CD4-positive, alpha-beta T cell treated with Interleukin-17A for 4 hours (primary cell): ENCODE data around the gene TRAF2.
A peak's percentile ranks its signal among the peaks of the same experiment; 100 is the strongest.
"Not testable (repeated sequence)": the region's sequence is repeated elsewhere in the genome, so short reads cannot be mapped to it uniquely, and the experiment has no call there.

Experiments used
- DNase-seq: peaks from one replicate; pipeline ENCODE4 v3.0.0-alpha.2; 2020; ENCODE audit warnings: mixed read lengths

Gene TRAF2, protein sequence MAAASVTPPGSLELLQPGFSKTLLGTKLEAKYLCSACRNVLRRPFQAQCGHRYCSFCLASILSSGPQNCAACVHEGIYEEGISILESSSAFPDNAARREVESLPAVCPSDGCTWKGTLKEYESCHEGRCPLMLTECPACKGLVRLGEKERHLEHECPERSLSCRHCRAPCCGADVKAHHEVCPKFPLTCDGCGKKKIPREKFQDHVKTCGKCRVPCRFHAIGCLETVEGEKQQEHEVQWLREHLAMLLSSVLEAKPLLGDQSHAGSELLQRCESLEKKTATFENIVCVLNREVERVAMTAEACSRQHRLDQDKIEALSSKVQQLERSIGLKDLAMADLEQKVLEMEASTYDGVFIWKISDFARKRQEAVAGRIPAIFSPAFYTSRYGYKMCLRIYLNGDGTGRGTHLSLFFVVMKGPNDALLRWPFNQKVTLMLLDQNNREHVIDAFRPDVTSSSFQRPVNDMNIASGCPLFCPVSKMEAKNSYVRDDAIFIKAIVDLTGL

DNA sequence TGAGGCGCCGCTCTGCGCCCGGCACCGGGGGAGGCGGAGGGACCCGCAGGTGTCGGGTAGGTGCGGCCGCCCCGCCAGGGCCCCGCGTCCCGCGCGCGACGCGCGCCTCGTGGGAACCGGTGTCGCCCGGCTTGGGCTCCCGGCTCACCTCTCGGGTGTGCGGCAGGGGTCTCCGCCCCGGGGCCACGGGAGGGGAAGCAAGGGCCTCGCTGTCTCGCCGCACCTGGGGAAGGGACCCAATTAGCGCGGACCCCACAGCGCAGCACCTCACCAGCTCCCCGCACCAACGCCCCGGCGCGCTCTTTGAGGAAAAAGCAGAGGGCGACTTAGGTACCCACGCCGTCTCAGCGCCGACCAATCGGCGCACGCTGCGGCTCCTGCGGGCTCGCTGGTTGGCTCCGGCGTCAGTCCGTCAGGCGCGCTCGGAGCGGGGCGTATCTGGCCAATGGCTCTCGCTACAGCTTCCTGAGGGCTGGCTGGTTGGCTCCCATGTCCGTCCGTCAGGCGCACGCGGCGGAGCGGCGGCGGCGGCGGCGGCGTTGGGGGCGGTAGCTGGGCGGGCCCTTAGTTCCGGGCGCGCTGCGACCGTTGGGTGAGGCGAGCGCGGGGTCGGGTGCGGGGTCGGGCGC is at the start of gene TRAF2:
Gene TRAF2 (plus strand): TSS at position 567 of the 629 bp plus-strand sequence. CDS start 12,225 bp downstream, outside the sequence.
- DNase-seq = peak; percentile 96

DNA sequence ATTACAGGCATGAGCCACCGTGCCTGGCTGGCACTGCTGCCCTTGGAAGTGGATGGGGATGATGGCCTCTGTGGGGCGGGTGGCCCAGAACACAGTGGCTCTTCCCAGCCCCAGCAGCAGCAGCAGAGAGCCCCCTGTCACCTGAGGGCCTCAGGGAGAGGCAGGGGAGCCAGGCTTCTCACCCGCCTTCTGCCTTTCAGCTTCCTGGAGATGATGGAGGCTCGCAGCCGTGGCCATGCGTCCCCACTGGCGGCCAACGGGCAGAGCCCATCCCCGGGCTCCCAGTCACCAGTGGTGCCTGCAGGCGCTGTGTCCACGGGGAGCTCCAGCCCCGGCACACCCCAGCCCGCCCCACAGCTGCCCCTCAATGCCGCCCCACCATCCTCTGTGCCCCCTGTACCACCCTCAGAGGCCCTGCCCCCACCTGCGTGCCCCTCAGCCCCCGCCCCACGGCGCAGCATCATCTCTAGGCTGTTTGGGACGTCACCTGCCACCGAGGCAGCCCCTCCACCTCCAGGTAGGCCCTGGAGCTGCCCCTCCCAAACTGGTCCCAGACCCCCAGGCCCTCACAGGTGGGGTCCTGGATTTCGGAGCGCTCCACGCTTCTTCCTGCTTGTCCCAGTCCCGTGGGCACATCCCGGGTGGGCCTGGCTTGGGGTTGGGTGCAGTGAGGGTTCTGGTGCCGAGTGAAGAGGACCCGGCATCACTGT is 49.0 kb upstream of the TRAF2 start:
- no peak for DNase-seq

DNA sequence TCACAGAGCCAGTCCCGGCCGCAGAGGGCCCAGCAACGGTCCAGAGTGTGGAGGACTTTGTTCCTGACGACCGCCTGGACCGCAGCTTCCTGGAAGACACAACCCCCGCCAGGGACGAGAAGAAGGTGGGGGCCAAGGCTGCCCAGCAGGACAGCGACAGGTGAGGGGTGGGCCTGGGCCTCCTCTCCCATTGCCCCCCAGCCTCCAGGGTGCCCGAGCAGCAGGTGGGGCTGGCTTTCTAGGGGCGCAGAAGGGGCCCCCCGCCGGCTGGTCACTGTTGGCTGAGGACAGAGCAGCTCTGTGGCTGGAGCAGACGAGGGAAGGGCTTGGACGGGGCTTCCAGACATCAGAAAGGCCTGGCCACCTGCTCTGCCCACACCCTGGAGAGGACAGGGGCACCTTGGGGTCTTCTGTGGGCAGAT is 48.4 kb upstream of the TRAF2 start:
- not testable (repeated sequence) for DNase-seq

DNA sequence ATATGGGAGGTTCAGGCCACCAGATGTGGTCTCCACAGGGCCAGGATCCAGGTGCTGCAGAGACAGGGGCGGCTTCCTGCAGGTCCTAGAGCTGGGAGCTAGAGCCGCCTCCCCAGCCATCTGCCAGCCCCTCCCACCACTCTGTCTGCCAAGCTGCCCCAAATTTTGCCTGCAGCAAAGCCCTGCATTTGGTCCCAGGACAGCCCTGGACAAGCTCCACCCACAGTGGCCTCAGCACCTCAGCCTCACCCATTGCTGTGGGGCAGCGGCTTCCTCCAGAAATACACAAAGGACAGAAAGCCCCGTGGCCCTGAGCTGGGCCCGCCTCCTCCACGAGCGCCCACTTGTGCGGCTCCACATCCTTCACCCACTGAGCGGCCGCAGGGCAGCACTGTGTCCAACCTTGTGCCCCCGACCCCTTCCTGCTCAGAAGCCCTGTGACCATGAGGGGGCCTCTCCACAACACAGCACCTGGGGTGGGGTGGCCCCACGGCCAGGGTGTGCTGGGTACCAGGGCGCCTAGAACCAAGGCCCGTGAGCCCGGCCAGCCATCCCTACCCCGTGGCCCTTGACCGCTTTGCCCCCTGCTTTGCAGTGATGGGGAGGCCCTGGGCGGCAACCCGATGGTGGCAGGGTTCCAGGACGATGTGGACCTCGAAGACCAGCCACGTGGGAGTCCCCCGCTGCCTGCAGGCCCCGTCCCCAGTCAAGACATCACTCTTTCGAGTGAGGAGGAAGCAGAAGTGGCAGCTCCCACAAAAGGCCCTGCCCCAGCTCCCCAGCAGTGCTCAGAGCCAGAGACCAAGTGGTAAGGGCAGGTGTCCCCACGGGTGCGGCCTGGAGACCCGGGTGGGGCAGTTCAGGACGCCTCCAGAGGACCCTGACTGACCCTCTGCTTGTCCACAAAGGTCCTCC is 47.7 kb upstream of the TRAF2 start:
- DNase-seq = no peak

DNA sequence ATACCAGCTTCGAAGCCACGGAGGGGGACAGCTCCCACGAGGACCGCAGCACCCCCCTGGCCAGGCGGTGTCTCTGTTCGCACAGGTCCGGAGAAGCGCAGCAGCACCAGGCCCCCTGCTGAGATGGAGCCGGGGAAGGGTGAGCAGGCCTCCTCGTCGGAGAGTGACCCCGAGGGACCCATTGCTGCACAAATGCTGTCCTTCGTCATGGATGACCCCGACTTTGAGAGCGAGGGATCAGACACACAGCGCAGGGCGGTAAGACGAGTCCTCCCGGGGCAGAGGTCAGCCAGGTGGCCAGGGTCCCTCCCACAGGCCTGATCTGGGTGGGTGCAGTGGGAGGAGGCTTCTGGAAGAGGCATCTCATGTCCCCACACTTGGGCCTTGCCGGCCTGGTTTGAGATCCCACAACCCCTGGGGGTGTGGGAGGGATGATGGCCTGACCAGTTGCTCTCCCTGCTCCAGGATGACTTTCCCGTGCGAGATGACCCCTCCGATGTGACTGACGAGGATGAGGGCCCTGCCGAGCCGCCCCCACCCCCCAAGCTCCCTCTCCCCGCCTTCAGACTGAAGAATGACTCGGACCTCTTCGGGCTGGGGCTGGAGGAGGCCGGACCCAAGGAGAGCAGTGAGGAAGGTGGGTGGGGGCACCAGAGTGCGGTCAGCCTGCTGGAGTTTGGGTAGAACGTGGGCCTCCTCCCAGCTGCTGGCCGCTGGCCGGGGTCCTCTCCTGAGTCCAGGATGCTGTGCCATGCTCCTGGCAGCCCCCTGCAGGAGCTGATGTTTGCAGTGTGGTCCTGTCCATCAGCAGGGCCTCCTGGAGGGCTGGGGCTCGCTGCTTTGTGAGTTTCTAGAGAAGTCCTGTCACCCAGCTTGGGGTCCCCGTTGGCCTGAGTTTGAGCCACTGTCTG is 46.8 kb upstream of the TRAF2 start:
- no peak for DNase-seq

DNA sequence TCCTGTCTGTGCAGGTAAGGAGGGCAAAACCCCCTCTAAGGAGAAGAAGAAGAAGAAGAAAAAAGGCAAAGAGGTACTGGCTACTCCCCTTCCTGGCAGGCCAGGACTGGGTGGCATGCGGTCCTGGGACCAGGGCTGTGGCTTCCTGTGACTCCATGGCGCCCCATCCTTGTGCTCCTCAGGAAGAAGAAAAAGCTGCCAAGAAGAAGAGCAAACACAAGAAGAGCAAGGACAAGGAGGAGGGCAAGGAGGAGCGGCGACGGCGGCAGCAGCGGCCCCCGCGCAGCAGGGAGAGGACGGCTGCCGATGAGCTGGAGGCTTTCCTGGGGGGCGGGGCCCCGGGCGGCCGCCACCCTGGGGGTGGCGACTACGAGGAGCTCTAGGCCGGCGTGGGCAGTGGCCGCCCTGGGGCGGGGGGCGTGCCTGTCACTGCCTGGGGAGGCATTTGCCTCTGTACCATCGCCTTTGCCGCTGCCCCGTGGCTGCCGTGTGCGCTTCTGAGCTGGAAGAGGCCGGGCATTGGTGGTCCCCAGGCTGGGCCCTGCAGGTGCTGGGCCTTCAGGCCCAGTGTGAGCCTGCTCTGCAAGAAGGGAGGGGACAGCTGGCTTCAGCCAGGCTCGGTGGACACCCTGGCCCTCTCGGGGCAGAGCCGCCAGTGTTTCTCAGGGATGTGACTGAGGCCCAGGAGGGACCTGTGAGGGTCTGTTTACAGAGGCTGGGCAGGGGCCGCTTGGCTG is 46.0 kb upstream of the TRAF2 start:
- DNase-seq = no peak

DNA sequence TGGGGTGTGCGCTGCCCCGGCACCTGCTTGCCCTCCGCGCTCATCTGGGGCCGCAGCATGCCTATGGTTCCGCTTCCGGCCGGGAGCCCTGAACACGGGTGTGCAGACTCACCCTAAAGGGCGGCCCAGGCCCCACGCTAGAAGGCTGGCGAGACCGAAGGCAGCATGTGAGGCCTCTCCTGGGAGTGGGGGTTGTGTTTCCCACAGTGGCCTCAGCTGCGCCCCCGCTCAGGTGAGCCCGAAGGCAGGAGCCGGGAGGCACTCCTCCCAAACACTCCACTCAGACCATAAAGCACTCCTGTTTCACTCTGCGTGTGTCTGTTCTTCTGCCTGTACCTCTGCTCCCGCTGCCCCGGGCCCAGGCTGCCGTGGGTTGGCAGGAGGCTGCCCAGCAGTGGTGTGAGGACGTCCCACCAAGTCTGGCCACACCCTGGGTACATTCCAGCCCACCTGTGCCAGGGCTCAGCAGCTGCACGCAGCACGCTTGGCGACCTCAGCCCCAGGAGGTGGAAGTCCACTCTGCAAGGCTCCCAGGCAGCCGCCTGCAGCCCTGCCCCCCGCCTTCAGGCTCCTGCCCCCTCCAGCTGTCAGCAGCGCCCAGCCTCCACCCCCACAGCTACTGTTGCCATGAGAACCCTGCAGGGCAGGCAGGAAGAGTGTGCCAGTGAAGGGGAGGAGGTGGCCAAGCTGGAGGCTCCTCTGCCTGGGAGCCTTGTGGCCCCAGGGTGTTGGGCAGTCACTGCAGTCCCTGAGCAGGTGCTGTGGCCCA is 45.3 kb upstream of the TRAF2 start:
- no peak for DNase-seq

DNA sequence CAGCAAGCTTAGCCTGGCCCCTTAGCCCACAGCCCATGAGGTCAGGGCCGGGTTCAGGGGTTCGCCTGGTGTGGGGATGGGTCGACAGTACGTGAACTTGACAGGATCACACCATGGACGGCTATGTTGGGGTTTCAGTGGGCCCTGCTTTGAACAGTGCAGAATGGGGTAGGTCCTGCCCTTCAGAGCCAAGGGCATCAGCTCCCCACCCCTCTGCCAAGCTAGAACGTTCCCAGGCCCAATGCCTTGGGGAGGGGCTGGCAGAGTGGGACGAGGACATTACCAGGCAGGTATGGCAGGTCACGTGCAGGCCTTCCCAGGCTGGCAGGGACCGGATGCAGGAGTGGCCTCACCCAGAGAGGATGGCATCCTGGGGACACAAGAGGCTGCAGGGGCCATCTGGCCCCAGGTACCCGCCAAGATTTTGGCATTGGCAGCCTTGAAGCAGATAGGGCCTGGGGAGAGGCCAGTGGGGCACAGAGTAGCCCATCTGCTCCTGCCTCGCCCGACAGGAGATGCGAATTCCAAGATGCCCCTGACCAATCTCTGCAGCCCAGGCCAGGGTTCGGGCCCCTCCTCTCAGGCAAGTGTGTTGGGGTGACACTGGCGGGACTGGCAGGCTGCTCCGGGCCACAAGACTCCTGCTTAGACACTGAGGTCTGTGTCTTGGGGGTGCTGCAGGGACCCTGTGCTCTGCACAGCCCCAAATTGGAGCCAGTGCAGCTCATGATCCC is 44.5 kb upstream of the TRAF2 start:
- DNase-seq = not testable (repeated sequence)

DNA sequence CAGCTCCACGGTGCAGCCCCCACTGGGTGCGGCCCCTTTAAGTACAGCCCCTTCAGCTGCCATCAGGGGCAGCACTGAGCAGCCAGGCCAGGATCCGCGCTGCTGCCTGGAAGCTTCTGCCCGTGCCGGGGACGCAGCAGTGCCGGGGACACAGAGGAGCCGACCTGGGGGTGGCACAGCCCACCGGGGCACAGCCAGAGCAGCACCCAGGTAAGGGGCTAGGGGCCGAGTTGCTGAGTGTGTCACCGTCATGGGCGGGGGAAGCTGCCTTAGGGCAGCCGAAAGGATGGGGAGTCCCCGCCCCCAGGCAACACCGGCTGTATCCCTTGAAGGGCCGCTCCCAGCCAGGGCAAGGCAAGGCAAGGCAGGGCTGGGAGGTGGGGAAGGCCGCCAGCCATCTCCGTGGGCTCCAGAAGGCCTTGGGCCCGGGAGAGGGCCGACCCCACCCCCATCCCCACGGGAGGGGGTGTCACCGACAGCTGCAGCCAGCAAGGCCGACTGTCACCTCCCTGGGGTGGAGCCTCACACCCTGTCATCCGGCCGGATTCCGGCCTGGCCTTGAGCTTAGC is 43.9 kb upstream of the TRAF2 start, which contains the start of gene AJM1:
Gene AJM1 (plus strand): TSS at position 99 of the 569 bp plus-strand sequence. CDS start 1,937 bp downstream, outside the sequence.
- peak; percentile 81 for DNase-seq

DNA sequence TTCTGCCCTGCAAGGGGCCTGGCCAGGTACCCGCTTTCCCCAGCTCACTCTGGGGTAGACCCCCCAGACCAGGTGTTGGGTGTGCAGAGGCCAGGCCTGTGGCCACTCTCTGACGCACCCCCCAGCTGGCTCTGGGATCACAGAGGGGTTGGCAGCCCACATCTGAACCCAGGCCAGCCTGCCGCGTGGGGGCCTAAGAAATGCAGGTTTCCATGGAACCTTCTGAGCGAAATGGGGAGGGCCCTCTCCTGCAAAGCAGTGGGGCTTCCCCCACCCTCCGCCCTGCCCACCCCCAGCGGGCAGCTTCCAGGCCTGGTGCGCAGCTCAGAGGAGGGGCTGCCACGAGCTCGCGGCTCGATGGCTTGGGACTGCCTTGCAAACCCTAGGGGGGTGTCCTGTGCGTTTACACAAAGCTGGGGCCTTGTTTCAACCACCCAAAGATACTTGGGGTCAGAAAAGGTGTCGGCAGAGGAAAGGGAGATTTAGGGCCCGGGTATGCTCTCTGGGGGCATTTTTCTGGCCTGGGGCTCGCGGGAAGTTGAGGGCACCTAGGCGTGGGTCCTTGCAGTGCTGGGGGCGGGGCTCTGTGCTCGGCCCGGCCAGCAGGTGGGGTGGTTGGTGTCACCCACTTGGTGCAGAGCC is 43.0 kb upstream of the TRAF2 start:
- DNase-seq = not testable (repeated sequence)

DNA sequence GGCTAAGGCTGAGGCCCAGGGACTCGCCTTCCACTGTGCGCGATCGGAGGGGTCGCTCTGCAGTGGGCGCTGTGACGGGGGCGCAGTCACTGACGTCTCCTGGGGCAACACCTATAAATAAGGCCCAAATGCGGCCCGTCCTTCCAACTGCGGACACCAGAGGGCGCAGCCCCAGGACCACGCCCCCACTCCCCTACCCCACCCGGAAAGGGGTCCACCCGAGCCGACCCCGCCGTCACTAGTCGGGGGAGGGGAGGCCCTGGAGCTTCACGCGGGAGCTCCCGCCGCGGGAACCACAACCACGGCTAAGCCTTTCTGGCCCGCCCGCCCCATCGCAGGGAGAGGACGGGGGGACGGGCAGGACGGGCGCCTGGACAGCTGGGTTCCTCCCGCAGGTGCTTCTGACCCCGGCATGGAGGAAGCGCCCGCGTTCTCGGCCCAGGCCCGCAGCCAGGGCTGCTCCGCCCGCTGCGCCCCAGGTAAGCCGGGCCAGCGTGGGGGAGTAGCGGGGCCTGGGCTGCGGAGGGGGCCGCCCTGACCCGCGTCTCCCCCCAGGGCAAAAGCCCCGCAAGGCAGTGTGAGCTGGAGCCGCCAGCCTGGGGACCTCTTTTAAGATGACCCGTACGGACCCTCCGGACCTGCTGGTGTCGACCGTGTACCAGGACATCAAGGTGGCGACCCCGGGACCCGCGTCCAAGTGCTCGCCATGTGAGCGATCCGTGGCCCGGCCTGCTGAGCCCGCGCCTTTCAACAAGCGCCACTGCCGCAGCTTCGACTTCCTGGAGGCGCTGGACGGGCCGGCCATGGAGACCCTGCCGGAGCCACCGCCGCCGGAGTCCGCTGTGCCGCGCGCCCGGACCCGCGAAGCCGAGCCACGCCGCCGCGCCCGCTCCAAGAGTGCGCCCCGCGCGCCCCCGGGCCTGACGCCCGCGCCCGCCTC is 42.2 kb upstream of the TRAF2 start:
- DNase-seq = peak; percentile 68

DNA sequence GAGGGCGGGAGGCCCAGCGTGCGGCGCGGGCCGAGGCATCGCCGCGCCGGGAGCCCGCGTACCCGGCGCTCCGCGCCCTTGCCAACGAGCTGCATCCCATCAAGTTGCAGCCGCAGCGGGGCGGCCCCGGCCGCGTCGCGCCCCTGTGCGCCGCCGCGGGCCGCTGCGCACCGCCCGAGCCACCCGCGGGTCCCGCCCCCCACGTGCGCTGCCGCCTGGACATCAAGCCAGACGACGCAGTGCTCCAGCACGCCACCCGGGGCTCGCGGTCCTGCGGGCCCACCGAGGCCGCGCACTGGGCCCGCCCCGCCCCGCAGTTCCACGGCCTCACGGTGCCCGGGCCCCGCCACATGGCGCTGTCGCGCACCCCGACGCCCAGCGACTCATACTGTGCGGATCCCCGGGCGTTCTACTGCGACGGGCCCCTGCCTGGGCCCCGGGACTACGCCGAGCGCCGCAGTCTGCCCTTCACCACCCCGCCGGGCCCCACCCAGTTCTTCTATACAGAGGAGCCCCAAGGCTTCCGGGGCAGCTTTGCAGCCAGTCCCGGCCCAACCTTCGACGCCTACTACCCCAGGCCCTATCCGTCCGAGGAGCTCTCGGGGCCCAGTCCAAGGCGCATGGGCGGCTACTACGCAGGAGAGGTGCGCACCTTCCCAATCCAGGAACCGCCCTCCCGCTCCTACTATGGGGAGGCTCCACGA is 41.4 kb upstream of the TRAF2 start:
- no peak for DNase-seq

DNA sequence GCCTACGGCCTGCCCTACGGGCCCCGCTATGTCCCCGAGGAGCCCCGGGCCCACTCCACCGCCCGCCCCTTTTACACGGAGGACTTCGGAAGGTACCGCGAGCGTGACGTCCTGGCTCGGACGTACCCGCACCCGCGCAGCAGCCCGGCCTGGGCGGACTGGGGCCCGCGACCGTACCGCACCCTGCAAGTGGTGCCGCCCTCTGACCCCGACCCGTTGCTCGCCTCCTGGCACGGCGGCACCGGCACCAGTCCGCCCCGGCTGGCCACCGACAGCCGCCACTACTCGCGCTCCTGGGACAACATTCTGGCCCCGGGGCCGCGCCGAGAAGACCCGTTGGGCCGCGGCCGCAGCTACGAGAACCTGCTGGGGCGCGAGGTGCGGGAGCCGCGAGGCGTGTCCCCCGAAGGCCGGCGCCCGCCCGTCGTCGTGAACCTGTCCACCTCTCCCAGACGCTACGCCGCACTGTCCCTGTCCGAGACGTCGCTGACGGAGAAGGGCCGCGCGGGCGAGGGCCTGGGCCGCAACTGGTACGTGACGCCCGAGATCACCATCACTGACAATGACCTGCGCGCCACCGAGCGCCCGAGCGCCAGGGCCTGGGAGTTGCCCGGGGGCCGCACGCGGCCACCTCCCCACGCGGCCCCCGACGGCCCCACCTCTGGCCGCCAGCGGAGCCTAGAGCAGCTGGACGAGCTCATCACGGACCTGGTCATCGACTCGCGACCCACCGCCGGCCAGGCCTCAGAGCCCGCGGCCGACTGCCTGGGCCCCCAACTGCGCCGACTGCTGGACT is 40.7 kb upstream of the TRAF2 start:
- DNase-seq = no peak

DNA sequence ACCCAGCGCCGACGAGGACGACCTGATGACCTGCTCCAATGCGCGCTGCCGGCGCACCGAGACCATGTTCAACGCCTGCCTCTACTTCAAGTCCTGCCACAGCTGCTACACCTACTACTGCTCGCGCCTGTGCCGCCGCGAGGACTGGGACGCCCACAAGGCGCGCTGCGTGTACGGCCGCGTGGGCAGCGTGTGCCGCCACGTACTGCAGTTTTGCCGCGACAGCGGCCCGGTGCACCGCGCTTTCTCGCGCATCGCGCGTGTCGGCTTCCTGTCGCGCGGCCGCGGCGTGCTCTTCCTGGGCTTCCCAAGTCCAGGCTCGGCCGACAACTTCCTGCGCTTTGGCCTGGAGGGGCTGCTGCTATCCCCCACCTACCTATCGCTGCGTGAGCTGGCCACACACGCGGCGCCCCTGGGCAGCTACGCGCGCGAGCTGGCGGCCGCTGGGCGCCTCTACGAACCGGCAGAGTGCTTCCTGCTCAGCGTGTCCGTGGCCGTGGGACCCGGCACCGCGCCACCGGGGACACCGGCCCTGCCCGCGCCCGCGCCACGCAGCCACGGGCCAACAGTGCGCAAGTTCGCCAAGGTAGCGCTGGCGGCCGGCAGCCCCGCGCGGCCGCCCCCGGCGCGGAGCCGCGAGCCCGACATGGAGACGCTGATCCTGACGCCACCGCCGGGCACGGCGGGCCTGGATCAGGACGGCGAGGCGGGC is 39.8 kb upstream of the TRAF2 start:
- no peak for DNase-seq
